Psoas muscle (tissue), 8 donors: ENCODE results near the gene ACAD11. TPM values are rescaled to one million over a fixed set of nuclear protein-coding genes. Genes with fewer than 3 reads are reported as not detected.

Experiments
- ATAC-seq, 4 donors: fragments of 200-7000 bp; cut with Tn5 transposase; one replicate each; pipeline ENCODE4 v1.9.1; 2020; ENCODE audit warnings: moderate library complexity in 3 of 4, mild to moderate bottlenecking in 2 of 4
- DNase-seq, 2 donors: peaks; one replicate each; pipeline ENCODE4 v3.0.0-alpha.2; 2020
- H3K27ac ChIP-seq: fragments of 200-600 bp; one replicate; pipeline ENCODE4 v1.8.0; 2022
- H3K27me3 ChIP-seq, 3 donors: fragments of 200-600 bp in 1 of 3; one replicate each; pipeline versions ENCODE4 v1.6.1 to v1.8.0; 2013 to 2022; ENCODE audit warnings: low read length in 2 of 3, mild to moderate bottlenecking in 2 of 3, moderate library complexity in 1 of 3; ENCODE audit not compliant: insufficient read depth in 3 of 3
- H3K36me3 ChIP-seq, 2 donors: fragments of 200-600 bp in 1 of 2; one replicate each; pipeline versions ENCODE4 v1.6.1 to v1.8.0; 2013 to 2022; ENCODE audit warnings: low read depth in 1 of 2, mild to moderate bottlenecking in 1 of 2, moderate library complexity in 1 of 2; ENCODE audit not compliant: insufficient read depth in 1 of 2
- H3K4me1 ChIP-seq: fragments of 200-600 bp; one replicate; pipeline ENCODE4 v1.8.0; 2022
- H3K4me3 ChIP-seq: fragments of 200-600 bp; one replicate; pipeline ENCODE4 v1.8.0; 2022; ENCODE audit warnings: mild to moderate bottlenecking
- H3K9me3 ChIP-seq: fragments of 200-600 bp; one replicate; pipeline ENCODE4 v1.8.0; 2022
- CTCF ChIP-seq: fragments of 200-600 bp; IDR thresholded peaks from one replicate; pipeline ENCODE4 v1.8.0; 2022; ENCODE audit warnings: antibody characterized with exemption
- WGBS, 3 donors: extraction: QIAGEN DNeasy Blood & Tissue Kit; methylation state at CpG; one replicate each; pipeline versions ENCODE4 v1.1.6 to v1.1.7; 2013; 5-methylcytosine and 5-hydroxymethylcytosine counted together
- intact Hi-C, 2 donors: fragments of 100-400 bp; cut with DNase I; formaldehyde crosslinking; loops; one replicate each; pipeline versions ENCODE4 v1.11.0 to v1.14.2; 2022
- polyA plus RNA-seq, 3 donors: library from polyadenylated mRNA; stranded (reverse); fragments of 200-250 nt; gene quantifications; one replicate each; pipeline ENCODE4 v1.2.3, GENCODE V29; 2013
- total RNA-seq, 4 donors: library from RNA; stranded (reverse); fragmentation: NEBNext Ultra II Directional in 2 of 4; extraction: Animal tissue kit (Norgen Biotek cat#: 25700) in 2 of 4; gene quantifications; one replicate each; pipeline versions ENCODE4 v1.2.1 to v1.2.4, GENCODE V29; 2021 to 2023
- donor health status: healthy with polysubstance abuse.
- donor health status: DM: no; HTN: no; CAD: no; lungs with moderate emphysema.
- donor health status: Bipolar disorder and iron deficiency.
- donor health status: healthy.
- donor health status: DM: yes; HTN: yes; CAD: no.
- donor health status: DM: no; HTN: no; CAD: no.
- donor health status: DM: no; HTN: no; CAD: no.
- donor health status: DM: yes; HTN: yes; CAD: no.

The ACAD11 gene
- total and polyA plus RNA-seq, 7 donors: 1.8 to 7.5 (median 5.7) TPM

- DNase-seq: no peak
- Histone ChIP-seq H3K36me3 (peaks cover 12 to 100% of the 10 kb centered on the region in 2 donors), H3K4me1 (no peaks in the 10 kb centered on the region), H3K4me3 (no peak overlapping the region), H3K27ac (no peak overlapping the region), H3K27me3 (no peaks in the 10 kb centered on the region), H3K9me3 (no peaks in the 10 kb centered on the region)
- no peak for TF ChIP-seq CTCF
- ATAC-seq: no peak
- intact Hi-C loops: loop anchor here in 1 of 2 donors (10.0 kb wide), 1 partner anchor 175 kb away; no protein-coding TSS in a partner anchor
- WGBS, 3 donors: 92 to 95% (median 95%) methylated on average over 4 of the region's 4 CpGs
Observed at GRCh38 chr3:132690040-132690439, 30.4 kb upstream of the ACAD11 start.

GRCh38 chr3:132682201-132682600 lies 22.6 kb upstream of the ACAD11 start:
- ATAC-seq (no peak), DNase-seq (no peak)
- H3K4me1 ChIP-seq: no peaks in the 10 kb centered on the region
- no peaks in the 10 kb centered on the region for H3K9me3 ChIP-seq
- H3K27ac ChIP-seq: no peak overlapping the region
- no peaks in the 10 kb centered on the region for H3K27me3 ChIP-seq
- no peak overlapping the region for H3K4me3 ChIP-seq
- intact Hi-C loops: no loop called here
- peaks cover 3 to 100% of the 10 kb centered on the region in 2 donors for H3K36me3 ChIP-seq
- no peak for TF ChIP-seq CTCF

GRCh38 chr3:132681421-132681820 lies 21.8 kb upstream of the ACAD11 start:
- DNase-seq (no peak), ATAC-seq (no peak)
- Histone ChIP-seq H3K4me1 (no peaks in the 10 kb centered on the region), H3K27me3 (no peaks in the 10 kb centered on the region), H3K4me3 (no peak overlapping the region), H3K27ac (no peak overlapping the region), H3K9me3 (no peaks in the 10 kb centered on the region), H3K36me3 (peaks cover 3 to 100% of the 10 kb centered on the region in 2 donors)
- no peak for TF ChIP-seq CTCF
- WGBS, 3 donors: 95 to 96% (median 96%) methylated on average over 3 of the region's 3 CpGs
- intact Hi-C loops: no loop called here

GRCh38 chr3:132679911-132680310 lies 20.3 kb upstream of the ACAD11 start:
- DNase-seq (no peak), ATAC-seq (no peak)
- Histone ChIP-seq H3K4me3 (no peak overlapping the region), H3K9me3 (no peaks in the 10 kb centered on the region), H3K27ac (no peak overlapping the region), H3K27me3 (no peaks in the 10 kb centered on the region), H3K4me1 (no peaks in the 10 kb centered on the region), H3K36me3 (peaks cover 0 to 100% of the 10 kb centered on the region in 2 donors)
- TF ChIP-seq CTCF: no peak
- intact Hi-C loops: no loop called here
- 80 to 85% (median 83%) methylated on average over 5 of the region's 5 CpGs for WGBS, 3 donors

- intact Hi-C loops: no loop called here
- ATAC-seq: no peak
- Histone ChIP-seq H3K9me3 (no peaks in the 10 kb centered on the region), H3K4me3 (no peak overlapping the region), H3K36me3 (peaks cover 0 to 100% of the 10 kb centered on the region in 2 donors), H3K27ac (no peak overlapping the region), H3K27me3 (no peaks in the 10 kb centered on the region), H3K4me1 (no peaks in the 10 kb centered on the region)
- DNase-seq: no peak
- TF ChIP-seq CTCF: no peak
Observed at GRCh38 chr3:132675408-132675807, 15.8 kb upstream of the ACAD11 start.
